Stimulated activated CD4-positive, alpha-beta T cell treated with anti-CD3 and anti-CD28 coated beads, Interleukin-4, amount 100 ng/mL, for 1 hour (primary cell): ENCODE measurements around the gene NOXO1.

ENCODE experiments used
- DNase-seq: peaks from one replicate; pipeline ENCODE4 v3.0.0-alpha.2; 2020

Gene NOXO1

DNA sequence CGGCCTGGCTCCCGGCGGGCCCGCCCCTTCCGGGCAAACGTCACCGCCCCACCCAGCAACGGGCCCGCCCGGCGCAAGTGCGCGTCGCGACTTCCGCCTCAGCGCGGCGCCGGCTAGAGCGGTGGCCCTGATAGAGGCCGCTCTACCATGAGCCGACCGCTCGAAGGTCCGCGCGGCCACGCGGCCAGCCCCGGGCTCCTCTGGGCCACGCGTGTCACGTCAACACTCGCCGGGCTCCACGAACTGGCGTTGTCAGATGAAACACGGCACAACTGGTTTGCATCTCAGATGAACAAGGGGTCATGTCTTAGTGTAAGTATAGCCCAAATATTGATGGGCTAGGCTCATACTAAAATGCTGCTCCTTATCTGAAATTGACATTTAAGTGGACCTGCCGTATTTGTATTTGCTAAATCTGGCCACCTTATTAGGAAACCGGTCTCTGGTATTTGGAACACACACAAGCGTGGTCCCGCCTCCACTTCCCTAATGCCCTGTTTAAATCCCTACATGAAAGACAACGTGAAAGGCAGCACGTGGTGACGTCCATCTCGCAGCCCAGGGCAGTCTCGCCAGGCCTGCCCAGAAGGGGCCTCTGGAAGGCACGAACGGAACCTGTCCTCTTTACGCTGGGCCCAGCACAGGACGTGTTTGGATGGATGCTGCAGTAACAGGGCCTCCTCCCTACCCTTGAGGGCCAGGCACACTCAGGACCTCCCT is 28.7 kb upstream of the NOXO1 start, which contains the start of gene ZNF598:
Gene ZNF598 (minus strand): TSS at position 31 of the 720 bp plus-strand sequence.
- DNase-seq = peak; percentile 82

DNA sequence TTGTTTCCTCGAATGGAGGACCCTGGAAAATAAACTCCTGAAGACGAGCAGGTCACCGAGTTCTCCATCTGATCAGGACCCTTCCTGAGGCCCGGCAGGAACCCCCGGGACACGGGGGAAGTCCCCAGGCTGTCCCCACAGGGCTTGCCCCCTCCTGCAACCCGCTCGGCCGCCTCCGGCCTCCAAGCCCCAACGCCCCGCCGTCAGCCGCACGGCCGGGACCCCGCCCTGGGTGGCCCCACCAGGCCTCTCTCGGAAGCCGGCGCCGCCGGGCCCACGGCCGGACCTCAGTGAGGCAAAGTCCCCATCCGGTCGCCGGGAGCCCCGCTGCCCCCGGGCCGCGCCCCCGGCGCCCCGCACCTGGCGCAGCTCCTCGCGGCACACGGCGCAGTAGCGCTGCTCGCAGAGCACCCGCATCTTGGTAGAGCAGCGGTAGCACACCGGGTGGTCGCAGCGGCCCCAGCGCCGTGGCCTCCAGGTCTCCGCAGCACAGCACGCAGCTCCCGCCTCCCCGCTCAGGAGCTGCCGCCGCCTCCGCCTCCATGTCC is 28.0 kb upstream of the NOXO1 start:
- no peak for DNase-seq

DNA sequence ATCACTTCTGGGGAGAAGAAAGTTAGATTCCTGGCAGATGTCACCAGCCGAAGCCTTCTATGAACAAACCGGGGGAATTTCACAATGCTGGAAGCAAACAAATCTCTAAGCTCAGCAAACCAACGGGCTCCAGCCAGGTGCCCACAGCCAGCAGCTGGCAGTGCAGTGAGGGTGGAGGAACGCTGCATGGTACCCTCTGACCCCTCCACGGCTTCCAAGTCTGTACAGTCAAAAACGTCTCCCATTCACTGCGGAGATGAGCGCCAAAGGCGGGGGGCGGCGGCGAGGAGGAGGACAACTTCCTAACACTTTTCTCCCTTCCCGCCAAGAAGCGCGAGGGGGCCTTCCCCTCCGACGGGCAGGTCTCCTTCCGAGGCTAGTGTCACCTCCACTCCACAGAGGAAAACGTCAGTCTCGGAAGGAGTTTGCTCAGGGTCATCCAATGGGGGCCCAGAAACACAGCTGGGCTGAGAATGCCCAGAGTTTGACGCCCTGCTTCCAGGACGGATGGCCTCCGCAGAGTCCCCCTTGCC is 27.4 kb upstream of the NOXO1 start:
- peak; percentile 30 for DNase-seq

DNA sequence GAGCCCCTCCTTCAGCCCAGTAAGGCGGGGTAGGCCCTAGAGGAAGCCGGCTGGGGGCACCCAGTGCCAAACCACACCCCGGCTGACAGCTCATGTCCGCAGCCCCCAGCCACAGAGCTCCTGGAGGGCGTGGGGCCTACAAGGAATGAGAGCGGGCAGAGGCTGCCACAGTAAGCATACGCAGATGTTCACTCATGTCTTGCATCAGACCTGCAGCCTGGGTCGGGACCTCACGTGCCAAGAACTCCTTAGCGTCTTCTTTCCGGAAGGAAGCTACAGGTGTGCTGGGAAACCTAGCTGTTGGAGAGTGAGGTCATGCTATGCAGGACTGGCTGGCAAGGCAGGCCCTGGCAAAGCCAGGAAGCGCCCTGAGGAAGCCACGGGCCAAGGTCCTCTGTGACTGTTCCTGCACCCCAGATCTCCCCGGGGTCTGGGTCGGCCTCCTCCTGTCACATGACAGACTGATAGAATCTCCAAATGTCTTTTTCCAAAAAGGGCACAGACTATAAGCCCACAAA is 26.8 kb upstream of the NOXO1 start:
- DNase-seq = no peak

DNA sequence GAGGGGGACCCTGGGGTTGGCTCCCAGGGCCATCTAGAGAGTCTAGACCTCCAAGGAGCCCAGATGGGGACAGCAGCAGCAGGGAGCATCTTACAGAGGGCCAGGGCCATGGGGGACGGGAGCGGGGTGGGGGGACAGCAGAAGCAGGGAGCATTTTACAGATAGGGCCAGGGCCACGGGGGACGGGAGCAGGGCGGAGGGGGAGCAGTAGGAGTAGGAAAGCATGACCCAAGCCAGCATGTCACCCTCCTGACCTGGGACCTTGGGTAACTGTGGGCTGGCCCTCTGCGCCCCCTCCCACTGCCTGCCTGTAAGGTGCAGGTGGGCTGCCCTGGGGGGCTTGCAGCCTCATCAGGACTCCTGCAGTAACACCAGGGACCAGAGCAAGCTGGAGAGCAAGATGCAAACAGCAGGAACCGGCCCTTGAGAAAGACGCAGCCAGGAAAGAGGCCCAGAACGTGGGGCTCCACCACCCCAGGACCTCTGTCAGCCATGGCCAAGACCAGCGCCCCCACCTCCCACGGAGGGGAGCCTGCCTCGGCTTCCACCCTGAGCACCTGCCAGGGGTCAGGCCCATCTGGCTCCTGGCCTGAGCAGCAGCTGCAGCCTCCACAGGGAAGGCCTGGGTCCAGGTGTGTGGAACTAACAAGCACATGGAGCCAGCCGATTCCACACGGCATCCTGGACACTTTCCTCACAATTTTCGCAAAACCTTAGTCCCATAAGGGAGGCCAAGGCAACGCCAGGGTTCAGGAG is 26.0 kb upstream of the NOXO1 start:
- DNase-seq = no peak

DNA sequence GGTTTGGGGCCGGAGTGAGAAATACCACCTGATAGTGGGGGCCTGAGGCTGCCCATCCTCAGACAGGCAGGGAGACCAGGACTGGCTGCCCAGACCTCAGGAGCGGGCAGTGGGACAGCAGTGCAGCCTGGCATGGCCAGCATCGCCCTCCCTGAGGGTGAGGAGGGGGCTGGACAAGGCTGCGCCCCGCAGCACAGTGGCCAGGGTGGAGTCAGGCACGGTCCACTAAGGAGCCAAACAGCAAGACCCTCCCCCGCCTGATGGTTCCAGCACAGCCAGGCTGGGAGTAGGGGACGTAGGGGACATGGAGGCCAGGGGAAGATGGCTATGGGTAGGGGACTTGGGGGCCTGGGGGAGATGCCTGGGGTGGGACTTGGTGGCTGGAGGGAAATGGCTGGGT is 25.0 kb upstream of the NOXO1 start:
- no peak for DNase-seq

DNA sequence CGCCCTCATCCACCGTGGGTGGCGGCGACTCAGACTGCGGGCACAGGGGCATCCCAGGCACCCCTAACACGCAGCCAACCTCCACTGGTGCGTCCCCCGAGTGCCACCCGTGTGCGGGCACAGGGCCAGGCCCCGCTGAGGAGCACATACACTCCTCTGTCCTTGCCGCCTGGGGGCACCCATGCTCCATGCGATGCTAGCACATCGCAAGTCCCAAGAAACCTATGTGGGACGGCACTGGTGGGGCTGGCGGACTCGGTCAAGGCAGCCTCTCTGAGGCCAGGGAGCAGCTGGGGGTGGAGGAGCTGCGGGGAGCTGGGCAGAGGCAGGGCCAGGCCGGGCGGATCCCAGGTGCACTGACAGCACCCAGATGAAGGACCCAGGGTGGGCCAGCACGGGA is 24.4 kb upstream of the NOXO1 start:
- DNase-seq = no peak

DNA sequence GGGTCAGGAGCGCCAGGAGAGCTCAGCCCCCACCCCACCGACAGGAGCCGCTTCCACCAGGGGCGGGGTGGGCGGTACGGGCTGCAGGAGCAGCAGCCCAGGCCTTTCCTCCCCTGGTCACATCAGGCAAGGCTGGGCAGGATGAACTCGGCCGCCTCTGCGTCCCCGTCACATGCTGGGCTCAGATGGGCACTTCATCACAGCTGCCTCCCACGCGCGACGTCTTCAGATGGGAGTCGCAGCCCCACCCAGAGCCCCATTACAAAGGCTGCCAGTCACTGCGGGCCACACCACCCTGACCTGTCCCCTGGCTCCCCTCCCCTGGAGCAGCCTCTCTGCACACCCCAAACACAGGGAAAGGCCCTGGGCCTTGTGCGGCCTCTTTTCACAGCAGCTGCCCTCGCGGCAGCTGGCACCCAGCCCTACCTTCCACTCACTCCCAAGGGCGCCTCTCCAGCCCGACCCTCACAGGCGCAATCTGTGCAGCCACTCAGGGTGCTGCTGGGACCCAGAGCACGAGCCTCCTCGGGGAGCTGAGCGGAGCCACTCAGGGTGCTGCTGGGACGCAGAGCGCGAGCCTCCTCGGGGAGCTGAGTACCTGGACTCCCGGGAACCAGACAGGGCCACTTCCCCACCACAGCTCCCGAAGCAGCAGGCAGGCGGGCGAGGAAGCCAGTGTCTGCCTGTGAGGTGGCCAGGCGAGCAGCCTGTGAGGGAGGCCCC is 23.7 kb upstream of the NOXO1 start:
- DNase-seq = no peak

DNA sequence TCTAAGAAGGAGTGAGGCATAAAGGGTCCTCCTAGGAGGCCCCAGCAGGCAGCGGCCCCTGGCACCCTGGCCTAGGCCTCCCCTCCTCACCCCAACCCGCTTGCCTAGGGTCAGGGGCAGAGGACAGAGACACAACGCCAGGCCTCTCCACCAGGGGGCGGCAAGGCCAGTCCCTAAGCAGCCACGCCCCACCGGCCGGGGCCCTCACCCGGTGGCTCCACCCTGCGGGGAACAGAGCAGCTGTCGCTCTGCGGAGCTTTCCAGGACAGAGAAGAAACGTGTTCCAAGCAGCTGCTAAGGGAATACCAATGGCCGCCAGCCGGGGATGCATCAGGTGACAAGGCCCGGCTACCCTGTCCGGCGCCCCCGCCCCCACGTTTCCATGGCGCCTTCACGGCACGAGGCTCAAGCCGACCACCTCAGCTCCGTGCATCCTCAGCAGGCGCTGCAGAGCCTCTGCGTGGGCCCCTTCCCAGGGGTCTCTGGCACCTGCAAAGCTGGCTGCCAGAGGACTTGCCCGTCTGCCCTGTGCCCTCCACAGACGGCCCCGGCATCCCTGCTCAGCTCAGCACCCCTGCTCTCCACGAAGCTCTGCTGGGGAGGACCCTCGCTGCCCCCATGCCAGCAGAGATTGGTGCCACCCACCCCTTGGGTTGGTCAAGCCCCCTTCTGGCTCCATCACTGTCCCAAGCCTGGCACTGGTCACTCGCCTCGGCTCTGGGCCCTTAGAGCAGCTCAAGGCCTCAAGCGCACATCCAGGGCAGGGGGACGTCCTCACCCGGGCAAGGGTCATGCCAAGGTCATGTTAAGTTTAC is 22.8 kb upstream of the NOXO1 start:
- peak; percentile 88 for DNase-seq

DNA sequence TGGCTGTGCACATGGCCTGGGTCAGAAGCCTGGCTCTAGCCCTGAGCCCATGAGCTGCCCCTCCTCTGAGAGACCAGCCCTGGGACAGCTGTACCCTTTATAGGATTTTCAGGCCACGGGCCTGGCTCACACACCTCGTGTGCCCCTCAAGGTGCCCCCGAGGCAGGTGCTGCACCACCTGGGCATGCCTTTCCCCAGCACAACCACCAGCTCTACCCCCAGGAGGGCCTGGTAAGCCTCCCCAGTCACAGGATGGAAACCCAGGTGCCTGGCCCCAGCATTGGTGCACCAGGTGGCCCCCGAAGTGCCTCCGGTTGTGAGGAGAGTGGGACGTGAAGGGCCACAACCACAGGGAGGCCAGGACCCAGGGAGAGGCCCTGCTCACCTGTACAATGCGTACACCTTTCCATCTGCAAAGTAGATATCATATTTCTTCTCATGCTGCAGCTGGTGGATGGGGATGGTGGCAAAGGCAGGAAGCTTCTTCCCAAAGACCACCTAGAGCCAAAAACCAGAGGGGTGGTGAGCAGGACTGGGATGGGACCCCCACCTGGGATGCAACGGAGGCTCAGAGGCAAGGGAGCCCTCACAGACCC is 22.1 kb upstream of the NOXO1 start:
- DNase-seq = no peak

DNA sequence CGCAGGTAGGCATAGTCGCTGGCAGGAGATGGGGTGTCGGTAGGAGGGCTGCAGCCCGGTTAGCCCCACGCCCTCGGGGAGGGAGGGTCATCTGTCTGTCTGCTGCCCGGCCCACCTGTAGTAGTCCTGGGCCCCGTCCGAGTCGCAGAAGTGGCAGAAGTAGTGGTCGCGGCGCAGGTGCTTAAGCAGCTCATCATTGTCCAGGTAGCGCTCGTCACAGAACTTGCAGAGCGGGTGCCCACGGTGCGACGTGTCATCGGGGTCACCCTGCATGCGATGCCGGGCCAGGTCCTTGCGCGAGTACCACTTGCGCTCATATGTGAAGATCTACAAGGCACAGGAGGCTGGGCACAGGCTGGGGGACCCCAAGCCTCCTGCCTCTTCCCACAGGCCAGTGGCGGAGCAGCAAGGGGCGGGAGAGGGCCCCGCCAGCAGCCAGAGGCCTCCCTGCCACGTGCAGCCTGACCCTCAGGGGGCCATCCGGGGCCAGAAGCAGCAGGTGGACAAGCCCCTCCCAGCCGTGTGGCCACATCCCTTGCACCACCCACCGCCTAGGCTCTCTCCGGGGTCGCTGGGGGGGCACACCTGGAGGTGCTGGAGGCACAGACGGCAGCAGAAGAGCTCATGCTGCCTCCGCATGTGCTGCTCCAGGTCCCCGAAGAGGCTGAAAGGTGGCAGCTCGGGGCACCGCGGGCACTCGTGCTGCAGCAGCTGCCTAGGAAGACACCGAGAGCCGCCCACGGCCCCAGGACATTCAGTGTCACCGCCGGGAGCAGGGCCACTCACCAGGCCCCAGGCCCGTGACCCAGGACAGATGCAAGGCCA is 21.3 kb upstream of the NOXO1 start:
- no peak for DNase-seq

DNA sequence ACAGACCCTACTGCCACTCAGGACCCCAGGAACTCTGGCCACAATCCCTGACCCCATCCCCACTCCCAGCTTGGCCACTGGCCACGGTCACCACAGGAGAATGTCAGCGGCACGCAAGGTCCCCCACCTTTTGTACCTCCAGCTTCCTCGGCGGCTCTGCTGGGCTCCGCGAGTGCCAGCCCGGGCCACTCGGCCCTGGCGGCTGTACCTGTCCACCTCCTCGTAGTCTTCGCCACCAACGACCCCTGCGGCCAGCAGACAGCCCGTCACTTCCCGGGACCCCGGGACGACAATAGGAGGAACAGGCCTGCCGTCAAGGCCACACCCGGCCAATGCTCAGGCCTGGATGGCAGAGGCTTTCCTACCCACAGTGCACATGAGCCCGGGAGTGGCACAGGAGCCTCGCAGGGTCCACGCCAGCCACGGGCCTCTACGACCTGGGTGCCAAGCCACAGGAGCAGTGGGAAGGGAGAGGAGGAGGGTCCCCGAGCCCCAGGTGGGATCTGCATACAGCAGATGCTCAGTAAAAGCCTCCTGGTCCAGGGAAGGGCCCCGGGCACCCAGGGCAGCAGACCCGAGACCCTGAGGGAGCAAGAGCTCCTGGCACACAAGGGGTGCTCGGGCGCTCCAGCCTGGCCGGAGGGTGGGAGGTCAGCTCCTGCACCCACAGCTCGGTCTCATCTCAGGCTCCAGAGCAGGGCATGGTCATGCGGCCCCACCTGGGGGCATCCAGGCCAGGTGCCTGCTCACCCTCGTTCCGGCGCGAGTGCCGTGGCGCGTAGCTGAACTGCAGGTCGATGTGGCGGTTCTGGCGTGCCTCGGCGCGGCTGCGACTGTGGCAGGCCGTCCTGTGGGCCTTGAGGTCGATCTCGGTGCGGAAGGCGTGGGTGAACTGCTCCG is 20.4 kb upstream of the NOXO1 start:
- no peak for DNase-seq

DNA sequence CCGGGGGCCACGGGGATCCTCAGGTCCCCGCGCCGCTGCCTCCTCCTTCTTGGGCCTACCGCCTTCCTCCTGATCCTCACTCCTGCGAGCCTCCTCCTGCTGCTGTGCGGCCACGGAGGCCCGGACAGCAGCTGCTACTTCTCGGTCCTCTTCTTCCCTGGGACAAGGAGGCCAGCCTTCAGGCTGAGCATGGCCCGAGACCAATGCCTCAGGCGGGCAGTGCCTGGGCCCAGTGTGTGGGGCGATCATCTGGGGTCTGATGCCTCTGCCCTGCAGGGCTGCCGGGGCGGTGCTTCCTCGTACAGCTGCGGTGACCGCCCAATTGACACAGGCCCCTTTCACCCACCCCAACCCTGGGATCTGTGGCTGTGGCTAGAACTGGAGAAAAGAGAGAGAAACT is 19.8 kb upstream of the NOXO1 start:
- DNase-seq = no peak

DNA sequence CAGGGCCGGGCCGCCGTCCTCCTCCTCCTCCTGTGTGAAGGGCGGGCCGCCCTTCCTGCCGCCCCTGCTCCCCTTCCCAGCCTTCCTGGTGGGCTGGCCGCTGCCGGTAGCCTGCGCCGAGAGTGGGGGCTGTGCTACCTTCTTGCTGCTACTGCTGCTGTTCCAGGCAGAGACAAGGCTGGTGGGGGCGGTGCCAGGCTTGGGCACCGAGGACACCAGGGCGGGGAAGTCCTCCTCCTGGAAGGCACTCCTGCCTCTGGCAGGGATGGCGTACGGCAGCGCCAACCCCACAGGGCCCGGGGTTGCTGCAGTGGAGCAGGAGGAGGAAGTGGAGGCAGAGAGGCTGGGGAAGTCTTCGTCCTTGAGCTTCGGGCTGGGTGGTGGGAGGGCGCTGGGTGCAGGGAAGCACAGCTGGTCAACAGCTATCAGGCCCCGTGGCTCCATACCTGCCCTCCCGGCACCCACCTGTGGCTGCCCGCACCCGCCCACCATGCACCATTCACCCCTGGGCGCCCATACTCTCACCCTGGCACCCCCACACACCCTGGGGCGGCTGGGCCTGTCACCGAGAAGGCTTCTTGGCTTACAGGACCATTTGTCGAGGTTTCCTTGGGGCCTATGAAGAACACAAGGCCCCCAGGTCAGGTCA is 18.7 kb upstream of the NOXO1 start:
- no peak for DNase-seq

DNA sequence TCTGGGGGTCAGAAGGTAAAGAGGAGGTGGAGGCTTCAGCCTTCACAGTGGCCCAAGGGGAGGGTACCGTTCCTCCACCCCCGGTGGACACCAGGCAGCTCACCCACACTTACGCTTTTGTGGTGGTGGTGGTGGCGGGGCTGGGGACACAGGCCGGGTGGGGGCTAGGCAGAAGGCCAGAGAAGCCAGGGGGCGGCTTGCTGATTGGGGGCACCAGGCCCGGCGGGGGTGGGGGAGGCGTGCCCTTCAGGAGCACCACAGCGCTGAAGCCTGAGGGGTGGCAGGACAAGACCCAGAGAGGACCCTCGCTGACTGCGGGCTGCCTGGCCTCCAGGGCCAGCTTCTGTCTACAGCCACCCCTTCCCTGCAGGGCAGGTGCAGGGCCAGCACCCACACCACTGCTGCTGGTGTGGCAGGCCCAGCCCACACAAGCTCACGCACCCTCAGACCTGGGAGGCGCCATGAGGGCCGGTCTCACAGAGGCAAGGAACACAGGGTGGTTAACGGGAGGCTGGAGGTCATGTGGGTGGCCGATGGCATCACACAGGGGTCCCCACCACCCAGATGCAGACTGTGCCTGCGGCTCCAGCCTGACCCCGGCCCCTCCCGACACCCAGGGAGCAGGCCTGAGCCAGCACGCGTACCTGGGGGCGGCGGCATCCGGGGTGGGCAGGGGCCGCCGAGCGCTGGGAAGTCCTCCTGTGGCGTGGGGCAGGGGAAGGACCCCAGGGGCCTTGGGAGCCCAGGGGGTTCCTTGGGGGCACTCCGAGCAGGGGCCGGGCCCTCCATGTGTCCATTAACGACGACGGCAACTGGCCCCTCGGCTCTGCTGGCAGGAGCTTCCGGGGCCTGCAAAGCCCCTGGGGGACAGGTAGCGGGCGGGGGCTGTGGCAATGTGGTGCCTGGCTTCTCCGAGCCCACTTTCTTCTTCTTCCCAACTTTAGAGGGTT is 17.9 kb upstream of the NOXO1 start:
- DNase-seq = no peak

DNA sequence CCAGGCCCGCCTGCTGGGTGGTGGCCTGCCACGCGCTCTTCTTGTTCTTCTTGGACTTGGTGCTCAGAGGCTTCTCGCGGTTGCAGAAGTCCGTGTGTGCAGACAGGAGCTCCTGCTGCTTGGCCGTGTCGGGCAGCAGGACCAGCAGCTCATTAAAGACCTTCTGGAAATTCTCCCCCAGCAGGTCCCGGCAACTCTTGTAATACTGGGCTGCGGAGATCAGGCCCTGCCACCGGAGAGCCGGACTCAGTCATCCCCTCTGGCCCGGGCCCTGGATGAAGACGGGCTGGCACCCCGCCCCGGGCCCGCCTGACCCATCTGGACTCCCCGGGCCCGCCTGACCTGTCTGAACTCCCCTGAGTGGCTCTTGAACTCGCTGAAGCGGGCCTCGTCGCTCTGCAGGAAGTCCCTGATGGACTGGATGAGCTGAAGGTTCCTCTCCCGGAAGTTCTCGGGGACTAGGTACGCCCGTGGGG is 17.1 kb upstream of the NOXO1 start:
- no peak for DNase-seq

DNA sequence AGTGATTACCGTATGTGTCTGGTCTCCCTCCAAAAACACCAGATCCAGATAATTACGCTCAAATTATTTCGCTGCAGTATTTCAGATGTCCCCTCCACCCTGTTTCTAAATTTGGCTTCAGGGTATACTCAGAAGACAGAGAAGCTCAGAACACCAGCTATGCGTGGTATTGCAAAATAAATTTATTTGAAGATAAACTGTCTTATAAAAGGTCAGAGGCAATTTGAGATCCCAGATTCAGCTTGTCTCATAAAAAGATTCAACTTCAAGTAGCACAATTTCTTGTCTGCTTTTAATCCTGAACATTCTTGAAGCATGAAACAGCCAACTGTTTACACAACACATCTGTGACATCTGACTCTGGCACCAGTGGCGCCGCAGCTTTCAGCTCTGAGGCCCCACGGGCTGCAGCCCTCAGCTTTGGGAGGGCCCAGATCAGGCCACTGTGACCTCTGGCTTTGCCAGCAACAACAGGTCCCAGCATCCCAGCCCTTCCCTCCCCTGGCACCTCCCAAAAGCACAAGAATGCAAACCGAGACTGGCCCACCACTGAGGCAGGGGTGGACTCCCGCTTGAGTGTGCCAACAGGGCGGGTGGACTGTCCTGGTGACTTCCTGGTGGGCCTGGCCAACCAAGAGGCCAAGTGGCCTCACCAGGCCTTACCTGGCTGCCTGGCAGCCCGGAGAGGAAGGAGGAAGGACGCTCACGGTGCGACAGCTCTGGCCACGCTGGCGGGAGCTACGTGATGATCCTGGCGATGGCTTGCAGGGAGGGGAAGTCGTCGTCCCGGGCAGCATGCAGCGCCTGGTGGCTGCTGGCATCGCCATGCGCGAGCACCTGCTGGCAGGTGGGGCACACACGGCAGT is 16.5 kb upstream of the NOXO1 start:
- no peak for DNase-seq
